Measurements from ENCODE around the gene GYG1.
A peak's percentile ranks its signal among the peaks of the same experiment; 100 is the strongest.

The GYG1 gene

DNA sequence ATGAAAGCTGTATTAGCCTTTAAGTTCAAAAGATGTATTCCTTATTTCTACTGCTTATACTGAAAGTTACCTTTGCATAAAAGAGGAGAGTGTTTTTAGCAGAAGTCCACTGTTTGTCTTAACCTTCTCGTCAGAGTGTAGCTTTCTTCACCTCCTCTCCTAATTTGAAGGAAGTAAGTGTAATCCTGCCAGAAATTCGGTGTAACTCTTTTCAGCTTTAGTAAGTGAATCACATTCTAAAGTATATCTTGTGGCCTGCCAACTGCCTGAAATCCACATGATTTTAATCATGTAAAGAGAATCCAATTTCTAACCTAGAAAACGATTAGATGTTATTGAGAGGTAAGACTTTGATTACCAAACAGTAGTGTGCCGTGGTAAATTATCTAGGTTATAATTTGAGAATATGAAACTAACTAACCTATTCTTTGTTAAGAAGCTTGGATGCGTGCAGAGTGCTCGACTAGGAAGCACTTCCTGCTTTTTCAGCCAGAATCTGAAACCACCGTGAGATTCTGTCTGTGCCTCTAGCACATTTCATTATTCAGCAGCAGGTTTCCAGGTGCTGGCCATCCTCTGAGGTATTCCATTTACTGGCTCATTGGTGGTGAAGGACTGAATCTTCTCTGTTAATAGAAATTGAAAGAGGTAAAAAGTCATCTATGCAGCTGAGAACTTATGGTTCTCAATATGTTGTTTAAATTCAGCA, 7.5 kb downstream of the GYG1 start:
- H2AFZ ChIP-seq (ENCODE audit: low read length) = no peak overlapping the region
- H3F3A ChIP-seq (ENCODE audit: insufficient read depth, low read length) = peaks cover 40% of the 10 kb centered on the region
- peak; percentile 75 for DNase-seq
- no peaks in the 10 kb centered on the region for H4K20me1 ChIP-seq (ENCODE audit: insufficient read depth, low read length)
- peaks cover 4% of the 10 kb centered on the region; the same call in 1 of the 2 replicates for H3K36me3 ChIP-seq (replicated peaks; ENCODE audit: insufficient read depth, low read length)
- no peaks in the 10 kb centered on the region for H3K9me2 ChIP-seq (replicated peaks; ENCODE audit: insufficient read depth, low read length)
- TF ChIP-seq CTCF (IDR thresholded peaks at IDR 0.05; ENCODE audit: low read length) (no peak), EZH2phosphoT487 (IDR thresholded peaks at IDR 0.05; ENCODE audit: low read length) (no peak), EZH2 (optimal IDR thresholded peaks at IDR 0.05; ENCODE audit: low read depth, low read length) (no peak)
- peaks cover 51% of the 10 kb centered on the region for H3K4me1 ChIP-seq (ENCODE audit: low read length)
- H3K79me2 ChIP-seq (ENCODE audit: low read length) = peaks cover 38% of the 10 kb centered on the region
- H3K27me3 ChIP-seq (replicated peaks; ENCODE audit: insufficient read depth, low read length) = no peaks in the 10 kb centered on the region
- H3K27ac ChIP-seq (ENCODE audit: low read length) = peak overlapping the region; percentile 94
- H3K4me2 ChIP-seq (ENCODE audit: low read depth, low read length) = peak overlapping the region; percentile 38; the same call in 1 of the 2 replicates
- no peaks in the 10 kb centered on the region for H3K9me3 ChIP-seq (replicated peaks; ENCODE audit: insufficient read depth, low read length)
- peak overlapping the region; percentile 7; the same call in 1 of the 2 replicates for H3K4me3 ChIP-seq (ENCODE audit: low read length)
- peak overlapping the region; percentile 39 for H3K9ac ChIP-seq (ENCODE audit: low read length)

GRCh38 chr3:148999806-149000205, 8.5 kb downstream of the GYG1 start:
- Histone ChIP-seq H3K9ac (ENCODE audit: low read length) (peak overlapping the region; percentile 40), H2AFZ (ENCODE audit: low read length) (no peak overlapping the region), H3K27ac (ENCODE audit: low read length) (peak overlapping the region; percentile 94), H3K9me2 (replicated peaks; ENCODE audit: insufficient read depth, low read length) (no peaks in the 10 kb centered on the region), H3F3A (ENCODE audit: insufficient read depth, low read length) (peaks cover 45% of the 10 kb centered on the region), H3K9me3 (replicated peaks; ENCODE audit: insufficient read depth, low read length) (no peaks in the 10 kb centered on the region), H3K27me3 (replicated peaks; ENCODE audit: insufficient read depth, low read length) (no peaks in the 10 kb centered on the region), H3K4me2 (ENCODE audit: low read depth, low read length) (peak overlapping the region; percentile 59), H4K20me1 (ENCODE audit: insufficient read depth, low read length) (no peaks in the 10 kb centered on the region), H3K4me3 (ENCODE audit: low read length) (peak overlapping the region; percentile 9; the same call in 1 of the 2 replicates), H3K79me2 (ENCODE audit: low read length) (peaks cover 32% of the 10 kb centered on the region), H3K36me3 (replicated peaks; ENCODE audit: insufficient read depth, low read length) (no peaks in the 10 kb centered on the region; the same call in 1 of the 2 replicates), H3K4me1 (ENCODE audit: low read length) (peaks cover 60% of the 10 kb centered on the region)
- DNase-seq = peak; percentile 63
- TF ChIP-seq EZH2 (optimal IDR thresholded peaks at IDR 0.05; ENCODE audit: low read depth, low read length) = no peak

GRCh38 chr3:149000206-149000745, 8.9 kb downstream of the GYG1 start:
- H3K27me3 ChIP-seq (replicated peaks; ENCODE audit: insufficient read depth, low read length) = no peaks in the 10 kb centered on the region
- H3K9me3 ChIP-seq (replicated peaks; ENCODE audit: insufficient read depth, low read length) = no peaks in the 10 kb centered on the region
- H3K4me3 ChIP-seq (ENCODE audit: low read length) = peak overlapping the region; percentile 9; the same call in 1 of the 2 replicates
- no peaks in the 10 kb centered on the region for H3K9me2 ChIP-seq (replicated peaks; ENCODE audit: insufficient read depth, low read length)
- H3K4me2 ChIP-seq (ENCODE audit: low read depth, low read length) = peak overlapping the region; percentile 59
- H3K4me1 ChIP-seq (ENCODE audit: low read length) = peaks cover 60% of the 10 kb centered on the region
- H3K27ac ChIP-seq (ENCODE audit: low read length) = peak overlapping the region; percentile 94
- peaks cover 28% of the 10 kb centered on the region for H3K79me2 ChIP-seq (ENCODE audit: low read length)
- no peaks in the 10 kb centered on the region; the same call in 1 of the 2 replicates for H3K36me3 ChIP-seq (replicated peaks; ENCODE audit: insufficient read depth, low read length)
- H4K20me1 ChIP-seq (ENCODE audit: insufficient read depth, low read length) = no peaks in the 10 kb centered on the region
- H3K9ac ChIP-seq (ENCODE audit: low read length) = peak overlapping the region; percentile 40
- peaks cover 45% of the 10 kb centered on the region for H3F3A ChIP-seq (ENCODE audit: insufficient read depth, low read length)
- TF ChIP-seq CTCF (IDR thresholded peaks at IDR 0.05; ENCODE audit: low read length) (no peak), EZH2 (optimal IDR thresholded peaks at IDR 0.05; ENCODE audit: low read depth, low read length) (no peak), EZH2phosphoT487 (IDR thresholded peaks at IDR 0.05; ENCODE audit: low read length) (no peak)
- peak; percentile 25 for DNase-seq
- no peak overlapping the region for H2AFZ ChIP-seq (ENCODE audit: low read length)
